ENCODE results near the gene SLC66A2.
"Not testable (repeated sequence)": the region's sequence is repeated elsewhere in the genome, so short reads cannot be mapped to it uniquely, and the experiment has no call there.

The SLC66A2 gene

DNA sequence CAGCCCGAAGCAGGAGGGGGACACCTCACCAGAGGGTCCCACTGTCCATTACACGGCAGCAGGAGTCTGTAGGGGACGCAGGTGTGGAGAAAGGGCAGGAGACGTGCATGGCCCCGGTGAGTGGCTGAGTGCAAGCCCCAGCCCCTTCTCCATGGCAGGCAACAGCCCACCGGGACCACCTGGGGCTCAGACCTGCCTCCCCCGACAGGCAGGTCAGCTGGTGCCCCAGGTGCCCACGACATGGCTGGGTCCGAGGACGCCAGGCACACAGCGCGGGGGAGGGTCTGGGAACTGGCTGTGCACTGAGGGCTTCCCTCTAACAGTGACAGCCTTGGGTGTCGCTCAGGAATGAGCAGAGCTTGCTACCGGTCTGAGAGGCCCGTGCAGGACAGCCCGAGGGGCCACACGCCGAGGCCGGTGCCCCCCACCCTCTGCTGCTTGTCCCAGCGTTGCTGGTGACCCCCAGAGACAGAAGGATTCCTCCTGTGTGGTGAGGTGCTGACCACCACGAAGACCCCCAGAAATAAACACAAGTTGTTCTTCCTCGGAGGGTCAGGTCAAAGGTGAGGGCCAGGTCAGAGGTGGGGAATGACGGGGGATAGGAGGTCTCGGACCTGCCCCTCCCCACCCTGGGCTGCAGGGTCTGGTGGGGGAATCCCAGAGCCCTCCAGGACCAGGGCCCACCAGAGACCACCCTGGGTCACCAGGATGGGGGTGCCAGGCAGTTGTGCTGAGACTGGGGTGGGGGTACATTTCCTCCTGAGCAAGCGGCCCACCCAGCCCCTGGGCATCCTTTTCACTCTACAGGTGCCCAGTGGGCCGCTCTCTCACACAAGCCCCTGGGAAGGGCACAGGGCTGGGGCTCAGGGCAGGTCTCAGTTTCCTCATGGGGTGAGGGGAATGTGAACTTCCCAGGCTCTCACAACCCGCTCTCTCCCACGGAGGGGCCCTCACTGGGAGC, 50.6 kb downstream of the SLC66A2 start:
- DNase-seq = no peak

DNA sequence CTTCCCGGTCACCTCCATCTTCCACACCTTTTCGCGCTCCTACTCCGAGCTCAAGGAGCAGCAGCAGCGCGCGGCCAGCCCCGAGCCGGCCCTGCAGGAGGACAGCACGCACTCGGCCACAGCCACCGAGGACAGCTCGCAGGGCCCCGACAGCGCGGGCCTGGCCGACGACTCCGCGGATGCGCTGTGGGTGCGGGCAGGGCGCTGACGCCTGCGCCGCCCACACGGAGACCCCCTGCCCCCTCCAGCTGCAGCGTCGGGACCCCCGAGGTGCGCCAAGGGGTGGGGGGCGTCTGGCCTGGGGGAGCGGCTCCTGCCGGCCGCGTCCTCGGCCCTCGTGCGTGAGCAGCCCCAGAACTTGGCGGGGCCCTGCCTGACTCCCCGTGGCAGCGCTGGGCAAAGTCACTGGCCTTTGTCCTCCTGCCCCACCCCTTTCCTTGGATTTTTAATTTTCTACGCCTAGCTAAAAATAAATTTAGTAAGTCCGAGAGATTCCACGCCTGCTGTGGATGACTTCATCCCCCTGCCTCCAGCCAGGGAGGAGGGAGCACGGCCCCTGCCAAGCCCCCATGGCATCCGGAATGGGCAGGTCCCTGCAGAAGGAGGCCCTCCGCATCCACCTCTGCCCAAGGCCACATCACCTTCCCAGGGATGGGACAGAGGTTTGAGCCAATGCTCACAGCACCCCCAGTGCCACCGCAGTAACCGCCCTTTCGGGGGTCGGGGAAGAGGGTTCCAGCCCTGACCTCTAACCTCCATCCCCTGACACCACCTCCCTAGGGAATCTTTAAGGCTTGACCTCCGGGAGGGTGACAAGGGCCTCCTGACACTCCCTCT, 51.6 kb downstream of the SLC66A2 start:
- DNase-seq = no peak

DNA sequence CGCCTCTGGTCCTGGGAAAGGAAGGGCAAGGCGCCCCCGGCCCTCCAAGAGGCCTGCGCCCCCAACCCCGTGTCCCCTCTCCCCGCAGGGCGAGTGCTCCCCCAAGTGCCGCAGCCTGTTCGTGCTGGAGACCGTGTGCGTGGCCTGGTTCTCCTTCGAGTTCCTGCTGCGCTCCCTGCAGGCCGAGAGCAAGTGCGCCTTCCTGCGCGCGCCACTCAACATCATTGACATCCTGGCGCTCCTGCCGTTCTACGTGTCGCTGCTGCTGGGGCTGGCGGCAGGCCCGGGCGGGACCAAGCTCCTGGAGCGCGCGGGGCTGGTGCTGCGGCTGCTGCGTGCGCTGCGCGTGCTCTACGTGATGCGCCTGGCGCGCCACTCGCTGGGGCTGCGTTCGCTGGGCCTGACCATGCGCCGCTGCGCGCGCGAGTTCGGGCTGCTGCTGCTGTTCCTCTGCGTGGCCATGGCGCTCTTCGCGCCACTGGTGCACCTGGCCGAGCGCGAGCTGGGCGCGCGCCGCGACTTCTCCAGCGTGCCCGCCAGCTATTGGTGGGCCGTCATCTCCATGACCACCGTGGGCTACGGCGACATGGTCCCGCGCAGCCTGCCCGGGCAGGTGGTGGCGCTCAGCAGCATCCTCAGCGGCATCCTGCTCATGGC, 52.4 kb downstream of the SLC66A2 start:
- no peak for DNase-seq

DNA sequence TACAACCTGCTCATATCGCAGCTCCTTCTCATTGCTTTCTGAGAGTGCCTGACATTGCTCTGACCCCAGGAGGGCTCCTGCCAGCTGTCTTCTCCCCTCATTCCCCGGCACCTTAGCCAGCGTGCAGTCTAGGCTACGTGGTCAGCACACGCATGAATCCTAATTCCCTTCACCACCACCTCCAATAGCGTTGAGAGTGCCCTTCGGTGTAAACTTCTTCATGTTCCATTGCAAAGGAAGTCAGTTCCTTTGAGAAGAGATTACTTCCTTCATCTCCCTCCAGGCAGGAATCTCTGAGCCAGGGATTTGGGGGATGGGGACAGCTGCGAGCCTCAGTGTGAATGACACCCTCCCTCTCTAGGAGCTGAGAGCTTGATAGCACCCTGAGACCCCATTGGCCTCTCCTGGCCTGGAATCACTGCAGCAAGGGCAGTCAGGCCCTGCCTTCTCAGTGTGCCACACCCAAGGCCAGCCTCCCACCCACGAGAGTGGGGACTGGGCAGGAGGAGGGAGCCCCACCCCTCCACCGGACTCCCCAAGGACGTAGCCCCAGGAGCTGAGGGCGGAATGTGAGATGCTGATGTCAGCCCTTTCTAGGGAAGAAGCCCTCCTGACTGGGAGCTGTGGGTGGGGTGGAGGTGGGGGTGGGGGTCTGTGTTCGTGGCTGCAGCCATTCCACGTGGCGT, 53.4 kb downstream of the SLC66A2 start:
- no peak for DNase-seq

DNA sequence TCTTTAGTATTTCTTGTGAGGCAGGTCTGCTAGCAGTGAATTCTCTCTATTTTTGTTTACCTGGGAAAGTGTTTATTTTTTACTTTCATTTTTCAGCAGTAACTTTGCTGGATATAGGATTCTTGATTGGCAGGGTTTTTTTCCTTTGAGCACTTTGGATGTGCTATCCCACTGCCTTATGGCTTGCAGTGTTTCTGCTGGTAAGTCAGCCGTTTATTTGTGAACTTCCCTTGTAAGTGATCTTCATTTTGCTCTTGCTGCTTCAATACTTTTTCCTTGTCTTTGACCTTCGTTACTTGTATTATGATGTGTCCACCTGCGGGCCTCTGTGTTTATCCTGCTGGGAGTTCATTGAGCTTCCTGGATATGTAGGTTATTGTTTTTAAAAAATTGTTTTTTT, 54.7 kb downstream of the SLC66A2 start:
- no peak for DNase-seq

DNA sequence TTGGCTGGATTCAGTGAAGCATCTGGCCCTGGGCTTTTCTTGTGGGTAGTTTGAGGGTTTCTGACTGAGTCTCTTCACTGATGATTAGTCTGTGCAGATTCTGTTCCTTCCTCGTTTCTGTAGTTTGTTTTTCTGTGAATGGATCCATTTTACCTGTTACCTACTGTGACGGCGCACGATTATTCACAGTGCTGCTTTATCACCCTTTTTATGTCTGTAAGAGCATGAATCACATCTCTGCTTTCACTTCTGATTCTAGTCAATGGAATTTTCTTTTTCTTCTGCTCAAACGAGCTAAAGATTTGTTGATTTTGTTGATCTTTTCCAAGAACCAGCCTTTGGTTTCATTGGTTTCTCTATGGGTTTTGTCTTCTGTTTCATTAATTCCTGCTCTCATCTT, 60.8 kb downstream of the SLC66A2 start:
- no peak for DNase-seq

DNA sequence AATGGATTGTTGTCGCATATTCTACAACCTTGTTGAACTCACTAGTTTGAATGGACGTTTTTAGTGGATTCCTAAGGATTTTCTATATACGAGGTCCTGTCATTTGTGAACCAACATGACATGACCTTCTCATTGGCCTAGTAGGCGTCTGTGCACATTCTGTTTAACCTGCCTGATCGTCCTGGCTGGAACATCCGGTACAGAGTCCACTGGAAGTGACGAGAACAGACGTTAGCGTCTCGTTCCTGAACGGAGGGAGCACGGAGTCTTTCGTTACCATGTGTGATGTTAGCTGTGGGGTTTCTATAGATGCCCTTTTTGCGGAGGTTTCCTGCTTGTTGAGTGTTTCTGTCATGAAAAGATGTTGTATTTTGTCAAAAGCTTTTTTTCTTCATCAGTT, 61.9 kb downstream of the SLC66A2 start:
- DNase-seq = no peak

DNA sequence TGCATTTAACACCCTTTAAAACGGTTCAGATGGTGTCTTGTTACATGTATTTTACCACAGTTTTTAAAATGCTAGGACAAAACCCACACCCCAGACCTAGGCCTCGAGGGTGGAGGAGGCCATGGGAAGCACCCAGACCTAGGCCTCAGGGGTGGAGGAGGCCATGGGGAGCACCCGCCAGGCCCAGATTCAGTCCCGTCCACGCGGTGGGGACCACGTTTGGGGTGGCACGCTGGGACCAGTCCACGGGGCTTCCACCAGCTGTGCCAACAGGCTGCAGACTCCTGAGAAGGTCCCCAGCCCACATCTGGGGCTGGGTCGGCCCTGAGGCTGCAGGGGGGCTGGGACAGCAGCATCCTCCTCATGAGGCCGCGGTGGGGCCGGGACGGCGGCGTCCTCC, 63.4 kb downstream of the SLC66A2 start:
- DNase-seq = no peak

DNA sequence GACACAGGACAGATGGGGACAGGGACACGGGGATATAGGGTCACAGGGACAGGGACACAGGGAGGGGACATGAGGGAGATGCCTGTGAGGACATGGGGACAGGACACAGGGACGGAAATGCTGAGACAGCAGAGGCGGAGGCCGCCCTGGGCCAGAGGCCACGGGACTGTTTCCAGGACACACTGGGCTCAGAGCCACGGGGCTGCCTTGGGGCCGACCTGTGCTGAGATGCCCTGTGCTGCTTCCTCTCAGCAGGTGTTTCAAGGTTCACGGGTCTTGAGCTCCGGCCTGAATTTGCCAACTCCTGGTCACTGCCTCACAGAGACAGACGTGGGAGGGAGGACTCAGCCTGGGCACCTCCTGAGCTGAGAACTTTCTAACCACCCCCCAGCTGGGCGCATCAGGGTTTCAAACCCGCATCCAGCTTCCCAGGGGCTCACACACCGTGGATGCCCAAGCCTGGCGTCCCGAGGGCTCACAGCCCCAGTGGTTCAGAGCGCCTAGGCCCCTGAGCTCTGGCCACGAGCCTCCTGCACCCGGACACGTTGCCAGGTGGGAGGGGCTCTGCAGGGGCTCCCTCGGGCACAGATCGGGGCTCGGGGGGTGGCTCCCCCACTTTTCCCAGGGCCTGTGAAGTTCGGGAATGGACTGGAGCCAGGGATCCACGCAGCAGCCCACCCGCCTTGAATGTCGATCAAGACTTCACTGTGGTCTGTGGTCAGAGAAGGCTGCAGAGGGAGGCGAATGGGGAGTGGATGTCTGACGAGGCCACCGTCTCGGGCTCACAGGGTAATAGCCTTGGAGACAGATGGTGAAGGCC, 64.1 kb downstream of the SLC66A2 start:
- DNase-seq = no peak

DNA sequence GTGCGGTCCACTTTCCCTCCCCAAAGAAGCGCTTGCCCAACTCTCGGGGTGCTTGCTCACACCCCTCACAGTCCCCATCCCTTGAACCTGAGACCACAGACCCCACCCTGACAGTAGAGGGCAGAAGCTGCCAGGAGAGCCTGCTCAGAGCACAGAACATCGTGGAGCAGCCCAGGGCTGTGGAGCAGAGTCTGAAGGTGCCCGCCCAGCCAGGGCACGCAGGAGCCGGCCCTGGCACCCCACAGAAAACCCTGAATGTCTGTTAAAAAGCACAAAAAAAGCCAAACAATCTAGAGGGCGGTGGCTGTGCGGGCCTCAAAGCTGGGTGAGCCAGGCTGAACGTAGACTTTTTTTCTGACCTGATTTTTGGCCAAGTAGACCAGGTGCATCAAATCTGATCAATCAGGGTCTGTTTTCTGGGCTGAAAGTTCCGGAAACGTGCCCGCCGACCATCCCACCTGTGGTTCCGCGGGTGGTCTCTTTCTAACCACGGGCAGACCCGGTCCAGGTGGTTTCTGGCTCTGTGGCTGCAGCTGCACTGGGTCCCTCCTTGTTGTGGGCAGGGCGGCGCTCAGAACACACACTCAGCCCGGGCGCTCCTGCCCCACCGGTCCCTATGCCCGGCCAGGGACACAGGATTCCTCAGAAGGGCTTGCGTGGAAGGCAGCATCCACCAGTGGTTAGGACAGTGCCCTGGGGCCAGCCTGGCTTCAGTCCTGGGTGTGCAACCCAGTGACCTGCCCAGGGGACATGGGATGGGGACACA, 66.3 kb downstream of the SLC66A2 start:
- no peak for DNase-seq

DNA sequence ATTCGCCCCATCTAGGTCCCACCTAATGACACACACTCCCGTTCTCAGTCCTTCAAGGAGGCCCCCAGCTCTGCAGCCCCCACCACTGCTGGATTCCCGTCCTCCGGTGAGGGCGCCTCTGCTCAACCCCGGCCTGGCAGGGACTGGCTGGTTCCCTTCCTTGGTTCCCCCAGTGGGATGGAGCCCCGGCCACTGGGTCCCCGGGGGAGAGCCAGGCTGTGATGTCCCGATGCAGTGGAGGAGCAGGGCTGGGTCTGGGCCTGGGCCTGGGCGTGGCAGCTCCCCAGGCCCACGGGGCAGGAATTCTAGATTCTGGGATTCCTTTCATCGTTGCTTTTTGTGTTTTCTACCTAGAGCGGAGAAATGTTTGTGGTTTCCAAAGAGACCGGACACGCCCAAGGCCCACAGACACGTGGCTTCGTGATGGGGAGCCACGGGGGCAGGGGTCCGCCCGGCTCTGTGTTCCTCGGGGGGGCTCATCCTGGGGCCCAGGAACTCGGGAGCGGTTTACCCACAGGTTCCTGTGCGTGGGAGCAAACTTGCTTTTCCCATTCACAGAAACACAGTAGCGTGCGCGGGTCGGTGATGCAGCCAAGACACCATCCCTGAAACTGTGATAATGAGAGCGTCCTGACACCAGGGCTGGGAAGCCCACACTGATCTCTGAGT, 67.0 kb downstream of the SLC66A2 start:
- DNase-seq = no peak

DNA sequence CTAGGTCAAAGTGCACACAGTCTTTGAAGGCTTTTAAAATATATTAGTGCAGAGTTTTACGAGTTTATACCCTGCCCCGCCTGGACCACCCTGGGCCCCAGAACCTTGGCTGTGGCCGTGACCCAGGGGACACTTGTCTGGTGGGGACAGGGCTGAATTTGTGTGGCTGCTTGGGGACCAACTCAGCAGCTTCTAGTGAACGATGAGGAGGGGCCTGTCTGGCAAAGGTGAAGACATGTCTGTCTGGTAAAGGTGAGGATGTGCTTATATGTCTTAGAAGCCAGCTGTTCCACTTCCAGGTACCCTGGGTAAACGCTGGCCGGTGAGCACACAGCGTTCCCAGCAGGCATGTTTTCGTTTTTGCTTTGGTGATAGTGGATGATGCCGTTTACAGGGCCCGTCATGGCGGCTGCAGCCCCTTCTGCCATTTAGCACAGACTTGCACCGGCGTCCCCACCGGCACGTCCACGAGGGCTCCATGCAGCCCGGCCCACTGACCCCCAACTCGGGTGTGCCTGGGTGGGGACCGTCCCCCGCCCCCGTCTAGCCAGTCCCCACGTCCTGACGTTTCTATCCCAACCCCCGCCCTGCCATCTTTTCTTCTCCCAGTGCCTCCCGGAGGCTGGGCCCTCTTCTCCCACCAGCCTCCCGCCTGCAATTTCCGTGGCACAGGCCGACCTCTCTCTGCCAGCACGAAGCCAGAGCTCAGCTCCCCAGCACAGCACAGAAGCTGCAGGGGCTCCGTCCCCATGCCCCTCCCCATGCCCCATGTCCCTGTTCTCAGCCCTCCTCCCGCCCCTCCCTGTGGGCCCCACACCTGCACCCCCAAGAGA, 67.8 kb downstream of the SLC66A2 start:
- DNase-seq = no peak

DNA sequence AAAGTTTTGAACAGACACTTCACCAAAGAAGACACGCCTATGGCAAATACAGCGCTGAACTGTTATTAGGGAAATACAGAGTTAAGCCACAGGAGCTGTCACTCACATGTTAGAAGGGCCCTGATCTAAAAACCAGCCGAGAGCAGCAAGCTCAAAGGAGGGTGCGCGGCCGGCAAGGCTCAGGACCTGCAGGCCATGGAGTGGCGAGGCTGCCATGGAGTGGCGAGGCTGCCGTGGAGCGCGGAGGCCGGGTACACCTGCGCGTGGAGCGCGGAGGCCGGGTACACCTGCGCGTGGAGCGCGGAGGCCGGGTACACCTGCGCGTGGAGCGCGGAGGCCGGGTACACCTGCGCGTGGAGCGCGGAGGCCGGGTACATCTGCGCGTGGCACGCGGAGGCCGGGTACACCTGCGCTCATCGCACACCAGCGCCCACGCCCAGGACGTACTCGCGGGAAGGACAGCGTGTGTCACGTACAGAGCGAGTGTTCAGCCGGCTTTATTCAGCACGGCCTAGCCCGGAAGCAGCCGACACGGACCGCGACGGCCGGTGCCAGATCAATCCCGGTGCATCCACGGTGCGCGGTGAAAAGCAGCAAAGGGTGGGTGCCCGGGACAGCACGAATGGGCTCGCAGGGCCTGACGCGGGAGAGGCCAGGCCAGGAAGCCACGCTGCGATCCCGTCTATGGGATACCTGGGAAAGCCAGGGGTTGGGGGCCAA, 68.8 kb downstream of the SLC66A2 start:
- DNase-seq = no peak

DNA sequence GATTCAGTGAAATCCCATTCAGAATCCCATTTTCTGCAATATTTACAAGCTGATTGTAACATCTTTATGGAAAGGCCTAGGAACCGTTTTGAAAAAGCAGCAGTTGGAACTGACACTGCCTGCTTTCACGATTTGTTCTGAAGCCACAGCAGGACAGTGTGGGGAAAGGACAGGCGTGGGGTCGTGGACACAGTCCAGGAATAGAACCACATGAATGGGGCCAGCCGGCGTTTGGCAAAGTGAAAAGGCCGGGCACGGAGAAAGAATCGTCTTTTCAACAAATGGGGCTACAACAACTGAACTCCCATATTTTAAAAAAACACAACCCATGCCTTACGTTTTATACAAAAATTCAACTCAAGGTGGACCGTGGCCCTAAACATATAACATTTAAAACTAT, 69.8 kb downstream of the SLC66A2 start:
- DNase-seq = no peak

DNA sequence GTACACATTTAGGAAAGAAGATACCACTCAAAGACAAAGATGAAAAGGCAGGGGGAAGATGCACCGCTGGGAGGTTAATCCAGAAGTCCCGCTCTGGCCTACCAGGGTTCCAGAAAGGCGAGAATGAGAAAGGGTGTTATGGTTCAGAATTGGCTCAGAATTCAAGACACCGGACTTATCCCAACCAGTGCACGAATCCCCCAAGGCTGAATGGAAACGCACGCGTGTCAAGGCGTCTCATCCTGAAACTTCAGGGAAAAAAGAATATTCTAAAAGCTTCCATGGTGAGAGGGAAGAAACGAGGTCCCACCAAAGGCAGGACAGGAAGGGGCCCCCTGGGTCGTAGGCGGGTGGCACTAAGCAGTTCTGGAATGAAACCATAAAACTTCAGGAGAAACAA, 71.9 kb downstream of the SLC66A2 start:
- DNase-seq = no peak

DNA sequence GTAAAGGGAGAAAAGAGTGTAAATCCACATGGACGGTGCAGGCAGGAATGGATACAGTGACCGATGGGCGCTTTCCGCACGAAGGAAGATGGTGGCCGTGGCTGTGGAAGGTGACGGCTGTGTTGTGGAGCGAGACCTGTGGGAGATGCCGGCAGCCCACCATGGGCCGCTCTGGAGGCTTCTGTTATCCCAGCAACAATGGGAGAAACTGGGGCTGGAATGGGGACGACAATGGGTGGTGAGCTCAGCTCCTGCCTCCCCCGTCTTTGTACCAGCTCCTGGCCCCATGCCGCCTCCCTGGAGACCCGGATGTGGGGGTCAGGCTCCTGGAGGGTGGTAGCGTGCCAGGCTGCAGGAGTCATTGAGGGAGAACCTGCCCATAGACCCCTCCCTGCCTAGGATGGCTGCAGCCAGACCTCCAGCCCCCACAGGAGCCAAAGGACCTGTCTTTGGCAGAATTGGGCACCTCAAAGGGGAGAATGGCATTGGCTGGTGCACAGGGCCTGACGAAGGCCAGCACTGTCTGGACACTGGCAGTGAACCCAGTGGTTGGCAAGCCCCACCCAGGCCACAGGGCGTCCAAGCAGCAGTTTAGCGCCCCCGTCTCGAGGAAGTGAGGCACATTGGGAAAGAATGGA, 72.6 kb downstream of the SLC66A2 start:
- no peak for DNase-seq

DNA sequence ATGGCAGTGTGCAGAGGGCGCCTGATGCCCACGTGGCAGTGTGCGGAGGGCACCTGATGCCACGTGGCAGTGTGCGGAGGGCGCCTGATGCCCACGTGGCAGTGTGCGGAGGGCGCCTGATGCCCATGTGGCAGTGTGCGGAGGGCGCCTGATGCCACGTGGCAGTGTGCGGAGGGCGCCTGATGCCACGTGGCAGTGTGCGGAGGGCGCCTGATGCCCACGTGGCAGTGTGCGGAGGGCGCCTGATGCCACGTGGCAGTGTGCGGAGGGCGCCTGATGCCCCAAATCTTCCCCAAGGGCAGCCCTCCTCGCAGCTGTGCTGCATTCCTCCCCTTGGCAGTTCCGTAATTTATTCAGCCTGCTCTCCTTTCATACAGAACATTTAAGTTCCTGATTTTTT, 73.2 kb downstream of the SLC66A2 start:
- not testable (repeated sequence) for DNase-seq
